ENCODE data around the gene BABAM2. TPM values are rescaled to one million over a fixed set of nuclear protein-coding genes. Genes with fewer than 3 reads are reported as not detected.

Gene BABAM2
- total RNA-seq, 1 donor from 2014 or later, result 28.5 TPM

GRCh38 chr2:28300485-28301341 lies 410.2 kb downstream of the BABAM2 start:
- Histone ChIP-seq H3K79me2 (ENCODE audit: insufficient read depth, low read length) (no peaks in the 10 kb centered on the region), H3K4me3 (ENCODE audit: insufficient read depth, low read depth, low read length) (no peak overlapping the region), H3K4me1 (ENCODE audit: insufficient read depth, low read length) (peaks cover 21% of the 10 kb centered on the region), H3K36me3 (ENCODE audit: insufficient read depth, low read length) (no peaks in the 10 kb centered on the region), H2AFZ (ENCODE audit: low read depth, low read length) (peak overlapping the region; percentile 32), H3K27me3 (ENCODE audit: insufficient read depth, low read length) (no peaks in the 10 kb centered on the region), H3K9ac (ENCODE audit: low read length) (peak overlapping the region; percentile 33), H3K27ac (ENCODE audit: low read depth, low read length) (no peak overlapping the region), H3K9me3 (ENCODE audit: insufficient read depth, low read depth, low read length) (no peaks in the 10 kb centered on the region), H3K4me2 (ENCODE audit: low read length) (peak overlapping the region; percentile 48), H4K20me1 (ENCODE audit: insufficient read depth, low read length) (no peaks in the 10 kb centered on the region)
- TF ChIP-seq EZH2 (IDR thresholded peaks at IDR 0.05; ENCODE audit: insufficient read depth, low read length), result no peak
- no peak for TF ChIP-seq CTCF (IDR thresholded peaks at IDR 0.05; ENCODE audit: insufficient read depth, low read depth, low read length)
- no peak for FAIRE-seq
- Mint-ChIP-seq H3K4me3 (ENCODE audit: unreplicated experiment) (no peak overlapping the region), H3K4me1 (ENCODE audit: low read depth, unreplicated experiment) (peaks cover 14% of the 10 kb centered on the region), H3K27ac (ENCODE audit: unreplicated experiment) (peak overlapping the region; percentile 2), H3K36me3 (ENCODE audit: low read depth, unreplicated experiment) (peaks cover 4% of the 10 kb centered on the region), H3K27me3 (ENCODE audit: low read depth, unreplicated experiment) (no peaks in the 10 kb centered on the region), H3K9me3 (ENCODE audit: unreplicated experiment) (peaks cover 5% of the 10 kb centered on the region)
- peak; percentile 77 for DNase-seq (ENCODE audit: low read depth)

DNA sequence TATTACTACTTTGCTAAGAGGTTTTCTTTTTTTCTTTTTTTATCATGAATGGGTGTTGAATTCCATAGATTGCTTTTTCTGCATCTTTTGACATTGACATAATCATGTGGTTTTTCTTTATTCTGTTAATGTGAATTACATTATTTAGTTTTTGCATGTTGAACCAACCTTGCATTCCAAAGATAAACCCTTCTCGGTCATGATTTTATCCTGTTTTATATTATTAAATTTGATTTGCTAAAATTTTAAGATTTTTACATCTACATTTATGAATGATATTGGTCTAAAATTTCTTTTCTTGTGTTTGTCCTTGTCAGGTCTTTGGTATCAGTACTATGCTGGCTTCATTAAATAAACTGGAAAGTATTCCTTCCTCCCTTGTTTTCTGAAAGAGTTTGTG lies 414.7 kb downstream of the BABAM2 start:
- H3K9me3 Mint-ChIP-seq (ENCODE audit: unreplicated experiment), result peaks cover 5% of the 10 kb centered on the region
- Histone ChIP-seq H3K4me3 (ENCODE audit: insufficient read depth, low read depth, low read length) (no peak overlapping the region), H3K36me3 (ENCODE audit: insufficient read depth, low read length) (peaks cover 5% of the 10 kb centered on the region), H3K9ac (ENCODE audit: low read length) (no peak overlapping the region), H2AFZ (ENCODE audit: low read depth, low read length) (no peak overlapping the region), H3K4me1 (ENCODE audit: insufficient read depth, low read length) (peaks cover 10% of the 10 kb centered on the region), H3K4me2 (ENCODE audit: low read length) (no peak overlapping the region), H3K27me3 (ENCODE audit: insufficient read depth, low read length) (no peaks in the 10 kb centered on the region), H3K79me2 (ENCODE audit: insufficient read depth, low read length) (no peaks in the 10 kb centered on the region), H4K20me1 (ENCODE audit: insufficient read depth, low read length) (no peaks in the 10 kb centered on the region), H3K27ac (ENCODE audit: low read depth, low read length) (no peak overlapping the region), H3K9me3 (ENCODE audit: insufficient read depth, low read depth, low read length) (no peaks in the 10 kb centered on the region)
- FAIRE-seq (no peak), DNase-seq (ENCODE audit: low read depth) (no peak)
- H3K4me3 Mint-ChIP-seq (ENCODE audit: unreplicated experiment), result no peak overlapping the region
- H3K27ac Mint-ChIP-seq (ENCODE audit: unreplicated experiment), result no peak overlapping the region
- peaks cover 13% of the 10 kb centered on the region for H3K36me3 Mint-ChIP-seq (ENCODE audit: low read depth, unreplicated experiment)
- peaks cover 8% of the 10 kb centered on the region for H3K4me1 Mint-ChIP-seq (ENCODE audit: low read depth, unreplicated experiment)
- TF ChIP-seq CTCF (IDR thresholded peaks at IDR 0.05; ENCODE audit: insufficient read depth, low read depth, low read length) (no peak), EZH2 (IDR thresholded peaks at IDR 0.05; ENCODE audit: insufficient read depth, low read length) (no peak)
- H3K27me3 Mint-ChIP-seq (ENCODE audit: low read depth, unreplicated experiment), result no peaks in the 10 kb centered on the region

DNA sequence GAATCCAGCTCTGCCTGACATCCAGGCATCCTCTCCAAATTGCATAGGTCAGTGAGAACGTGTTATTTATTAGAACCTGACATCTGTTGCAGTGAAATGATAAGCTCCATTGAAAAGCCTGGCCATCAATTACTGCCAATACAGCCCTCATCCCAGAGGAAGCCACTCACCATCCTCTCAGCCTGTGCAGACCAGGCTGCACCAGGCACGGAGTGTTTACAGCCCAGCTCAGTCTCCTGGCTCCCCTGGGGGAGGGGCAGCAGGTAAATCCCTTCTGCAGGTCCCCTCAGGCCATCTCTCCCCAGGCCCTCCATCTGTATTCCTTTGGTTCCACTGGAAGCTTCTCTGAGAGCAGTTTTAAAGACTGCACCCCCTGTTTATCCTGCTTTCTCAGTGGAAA lies 419.6 kb downstream of the BABAM2 start:
- H3K36me3 Mint-ChIP-seq (ENCODE audit: low read depth, unreplicated experiment), result peaks cover 11% of the 10 kb centered on the region
- H3K9ac ChIP-seq (ENCODE audit: low read length), result no peak overlapping the region
- H3K36me3 ChIP-seq (ENCODE audit: insufficient read depth, low read length), result peaks cover 5% of the 10 kb centered on the region
- H3K4me1 ChIP-seq (ENCODE audit: insufficient read depth, low read length), result peaks cover 5% of the 10 kb centered on the region
- H3K4me3 Mint-ChIP-seq (ENCODE audit: unreplicated experiment), result no peak overlapping the region
- H3K27ac Mint-ChIP-seq (ENCODE audit: unreplicated experiment), result no peak overlapping the region
- no peak overlapping the region for H3K4me3 ChIP-seq (ENCODE audit: insufficient read depth, low read depth, low read length)
- DNase-seq (ENCODE audit: low read depth) (no peak), FAIRE-seq (no peak)
- H3K27ac ChIP-seq (ENCODE audit: low read depth, low read length), result no peak overlapping the region
- H4K20me1 ChIP-seq (ENCODE audit: insufficient read depth, low read length), result no peaks in the 10 kb centered on the region
- no peaks in the 10 kb centered on the region for H3K27me3 Mint-ChIP-seq (ENCODE audit: low read depth, unreplicated experiment)
- TF ChIP-seq EZH2 (IDR thresholded peaks at IDR 0.05; ENCODE audit: insufficient read depth, low read length), result no peak
- no peak for TF ChIP-seq CTCF (IDR thresholded peaks at IDR 0.05; ENCODE audit: insufficient read depth, low read depth, low read length)
- no peaks in the 10 kb centered on the region for H3K9me3 ChIP-seq (ENCODE audit: insufficient read depth, low read depth, low read length)
- H3K27me3 ChIP-seq (ENCODE audit: insufficient read depth, low read length), result no peaks in the 10 kb centered on the region
- no peaks in the 10 kb centered on the region for H3K79me2 ChIP-seq (ENCODE audit: insufficient read depth, low read length)
- H3K9me3 Mint-ChIP-seq (ENCODE audit: unreplicated experiment), result no peaks in the 10 kb centered on the region
- H3K4me2 ChIP-seq (ENCODE audit: low read length), result no peak overlapping the region
- peaks cover 20% of the 10 kb centered on the region for H3K4me1 Mint-ChIP-seq (ENCODE audit: low read depth, unreplicated experiment)
- no peak overlapping the region for H2AFZ ChIP-seq (ENCODE audit: low read depth, low read length)
